Right renal cortex interstitium (tissue), 3 donors: ENCODE results near the gene DOCK3. TPM values are rescaled to one million over a fixed set of nuclear protein-coding genes. Genes with fewer than 3 reads are reported as not detected.

Experiments
- DNase-seq, 3 donors: peaks; one replicate each; pipeline ENCODE4 v3.0.0-alpha.2; 2013; ENCODE audit warnings: low read depth in 3 of 3, low spot score in 2 of 3
- polyA plus RNA-seq, 3 donors: library from polyadenylated mRNA; unstranded; fragments of 120-200 nt; gene quantifications; one replicate each; pipeline ENCODE4 v1.2.1, GENCODE V29; 2013; ENCODE audit not compliant: insufficient read length in 3 of 3

The DOCK3 gene
- 1 to 10 TPM in 2 of 3 donors, under 1 TPM in 1; 0.88 to 1.4 (median 1.2) TPM for polyA plus RNA-seq

- peak in 2 of 3 donors; percentile 21 to 57 for DNase-seq
Observed at GRCh38 chr3:50674349-50675178, at the start of gene DOCK3. TSS of gene DOCK3 (plus strand) at chr3:50674927. CDS start at chr3:50675264, 337 bp downstream.

GRCh38 chr3:50625231-50626182 lies 49.2 kb upstream of the DOCK3 start:
- no peak for DNase-seq

GRCh38 chr3:50626401-50626800 lies 48.3 kb upstream of the DOCK3 start:
- DNase-seq = no peak

- DNase-seq = no peak
Observed at GRCh38 chr3:50627407-50628051, 47.2 kb upstream of the DOCK3 start.

GRCh38 chr3:50628601-50629000 lies 46.1 kb upstream of the DOCK3 start:
- DNase-seq = no peak

- DNase-seq = no peak
Observed at GRCh38 chr3:50630394-50630793, 44.3 kb upstream of the DOCK3 start.

GRCh38 chr3:50630877-50631276 lies 43.9 kb upstream of the DOCK3 start:
- DNase-seq = no peak

- DNase-seq = no peak
Observed at GRCh38 chr3:50632450-50632849, 42.3 kb upstream of the DOCK3 start.

- DNase-seq = no peak
Observed at GRCh38 chr3:50633230-50633790, 41.4 kb upstream of the DOCK3 start.

GRCh38 chr3:50635066-50635465 lies 39.7 kb upstream of the DOCK3 start:
- DNase-seq = no peak

GRCh38 chr3:50637011-50637410 lies 37.7 kb upstream of the DOCK3 start:
- no peak for DNase-seq

GRCh38 chr3:50637945-50638344 lies 36.8 kb upstream of the DOCK3 start:
- no peak for DNase-seq

- no peak for DNase-seq
Observed at GRCh38 chr3:50639055-50639494, 35.7 kb upstream of the DOCK3 start.

GRCh38 chr3:50642382-50642781 lies 32.3 kb upstream of the DOCK3 start:
- no peak for DNase-seq

GRCh38 chr3:50644561-50644960 lies 30.2 kb upstream of the DOCK3 start:
- DNase-seq = no peak

- no peak for DNase-seq
Observed at GRCh38 chr3:50645378-50645777, 29.3 kb upstream of the DOCK3 start.

- DNase-seq = no peak
Observed at GRCh38 chr3:50648313-50648712, 26.4 kb upstream of the DOCK3 start.

- DNase-seq = no peak
Observed at GRCh38 chr3:50648944-50649343, 25.8 kb upstream of the DOCK3 start.

GRCh38 chr3:50649451-50649931 lies 25.2 kb upstream of the DOCK3 start:
- DNase-seq = no peak

- DNase-seq = no peak
Observed at GRCh38 chr3:50650018-50650417, 24.7 kb upstream of the DOCK3 start.
